OCI-LY7 (cell line): ENCODE data around the gene LMO2.

Experiments
- EZH2phosphoT487 ChIP-seq: fragments of 200-600 bp; sonication (generic); IDR thresholded peaks from 2 replicates; pipeline ENCODE4 v1.6.1; 2018; ENCODE audit warnings: low read depth, borderline replicate concordance, mild to moderate bottlenecking, mixed run types, antibody characterized with exemption, low read length, moderate library complexity, mixed read lengths
- TF ChIP-seq, protein P1 (sequence below): fragments of 200-600 bp; sonication (generic); conservative IDR thresholded peaks from 2 replicates; pipeline ENCODE4 v1.5.1; 2014; ENCODE audit warnings: mild to moderate bottlenecking, antibody characterized with exemption, low read length, moderate library complexity, mixed read lengths

DNA sequence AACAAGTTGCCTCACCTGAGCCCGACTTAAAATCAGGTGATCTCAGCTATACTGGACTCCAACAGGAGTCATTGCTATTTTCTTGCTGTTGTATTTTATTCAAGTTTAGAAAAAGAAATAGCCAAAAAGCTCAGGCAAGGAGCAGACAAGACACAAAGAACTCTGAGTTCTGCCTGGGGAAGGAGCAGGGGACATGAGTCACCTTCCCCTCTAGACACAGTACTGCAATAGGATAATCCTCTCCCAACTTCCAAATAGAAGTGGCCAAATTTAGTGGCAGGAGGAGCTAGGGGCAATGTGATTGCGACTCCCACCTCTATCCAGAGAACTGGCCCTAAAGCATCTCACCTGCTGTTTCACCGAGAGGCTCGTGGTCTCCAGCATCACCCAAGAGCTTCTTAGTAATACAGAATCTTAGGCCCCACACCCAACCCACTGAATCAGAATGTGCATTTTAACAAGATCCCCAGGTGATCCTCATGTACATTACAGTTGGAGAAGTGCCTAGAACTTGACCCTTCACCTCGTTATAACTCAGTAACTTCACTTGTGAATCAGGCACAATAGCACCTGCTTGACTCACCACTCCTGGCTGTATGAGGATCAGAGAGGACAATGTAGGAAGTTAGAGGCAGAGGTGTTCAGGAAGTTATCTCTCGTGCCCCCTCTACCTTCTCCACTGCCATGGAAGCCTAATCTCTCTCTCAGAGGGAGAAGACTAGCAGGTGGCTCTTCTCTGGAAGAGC, 60.8 kb downstream of the LMO2 start:
- TF ChIP-seq, protein P1, sequence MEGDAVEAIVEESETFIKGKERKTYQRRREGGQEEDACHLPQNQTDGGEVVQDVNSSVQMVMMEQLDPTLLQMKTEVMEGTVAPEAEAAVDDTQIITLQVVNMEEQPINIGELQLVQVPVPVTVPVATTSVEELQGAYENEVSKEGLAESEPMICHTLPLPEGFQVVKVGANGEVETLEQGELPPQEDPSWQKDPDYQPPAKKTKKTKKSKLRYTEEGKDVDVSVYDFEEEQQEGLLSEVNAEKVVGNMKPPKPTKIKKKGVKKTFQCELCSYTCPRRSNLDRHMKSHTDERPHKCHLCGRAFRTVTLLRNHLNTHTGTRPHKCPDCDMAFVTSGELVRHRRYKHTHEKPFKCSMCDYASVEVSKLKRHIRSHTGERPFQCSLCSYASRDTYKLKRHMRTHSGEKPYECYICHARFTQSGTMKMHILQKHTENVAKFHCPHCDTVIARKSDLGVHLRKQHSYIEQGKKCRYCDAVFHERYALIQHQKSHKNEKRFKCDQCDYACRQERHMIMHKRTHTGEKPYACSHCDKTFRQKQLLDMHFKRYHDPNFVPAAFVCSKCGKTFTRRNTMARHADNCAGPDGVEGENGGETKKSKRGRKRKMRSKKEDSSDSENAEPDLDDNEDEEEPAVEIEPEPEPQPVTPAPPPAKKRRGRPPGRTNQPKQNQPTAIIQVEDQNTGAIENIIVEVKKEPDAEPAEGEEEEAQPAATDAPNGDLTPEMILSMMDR: no peak
- TF ChIP-seq EZH2phosphoT487: no peak
